Upper lobe of right lung (tissue), 1 donor: ENCODE measurements around the gene PALM3. TPM values are rescaled to one million over a fixed set of nuclear protein-coding genes. Genes with fewer than 3 reads are reported as not detected.
"Not testable (repeated sequence)": the region's sequence is repeated elsewhere in the genome, so short reads cannot be mapped to it uniquely, and the experiment has no call there.

ENCODE experiments used
- ATAC-seq: fragments of 200-7000 bp; cut with Tn5 transposase; one replicate; pipeline ENCODE4 v1.9.1; 2020; ENCODE audit warnings: mild to moderate bottlenecking, moderate library complexity
- DNase-seq: peaks from one replicate; pipeline ENCODE4 v3.0.0-alpha.2; 2020
- H3K27ac ChIP-seq: fragments of 200-600 bp; one replicate; pipeline ENCODE4 v1.8.0; 2022
- H3K27me3 ChIP-seq: fragments of 200-600 bp; one replicate; pipeline ENCODE4 v1.8.0; 2022; ENCODE audit warnings: mild to moderate bottlenecking
- H3K36me3 ChIP-seq: fragments of 200-600 bp; one replicate; pipeline ENCODE4 v1.8.0; 2022
- H3K4me1 ChIP-seq: fragments of 200-600 bp; one replicate; pipeline ENCODE4 v1.8.0; 2022
- H3K4me3 ChIP-seq: fragments of 200-600 bp; one replicate; pipeline ENCODE4 v1.8.0; 2022; ENCODE audit warnings: mild to moderate bottlenecking
- H3K9me3 ChIP-seq: fragments of 200-600 bp; one replicate; pipeline ENCODE4 v1.8.0; 2022
- CTCF ChIP-seq: fragments of 200-600 bp; IDR thresholded peaks from one replicate; pipeline ENCODE4 v1.8.0; 2022; ENCODE audit warnings: antibody characterized with exemption
- intact Hi-C: fragments of 100-400 bp; cut with DNase I; formaldehyde crosslinking; loops from one replicate; pipeline ENCODE4 v1.11.0; 2022
- total RNA-seq: library from RNA; stranded (reverse); fragmentation: NEBNext Ultra II Directional; extraction: Animal tissue kit (Norgen Biotek cat#: 25700); gene quantifications from one replicate; pipeline ENCODE4 v1.2.1, GENCODE V29; 2021
- donor health status: DM: no; HTN: yes; CAD: no; lungs with severe emphysema.

Gene PALM3
- total RNA-seq, 1 donor from 2014 or later = 10.0 TPM

GRCh38 chr19:14050512-14050911 lies 11.4 kb downstream of the PALM3 start:
- intact Hi-C loops = no loop called here
- DNase-seq = no peak
- ATAC-seq = no peak
- Histone ChIP-seq H3K4me1 (no peaks in the 10 kb centered on the region), H3K27ac (no peak overlapping the region), H3K4me3 (no peak overlapping the region), H3K9me3 (no peaks in the 10 kb centered on the region), H3K36me3 (peaks cover 14% of the 10 kb centered on the region), H3K27me3 (no peaks in the 10 kb centered on the region)
- TF ChIP-seq CTCF = no peak

- peak; percentile 92 for TF ChIP-seq CTCF
- peak; percentile 94 for ATAC-seq
- no peak overlapping the region for H3K27ac ChIP-seq
- no peaks in the 10 kb centered on the region for H3K4me1 ChIP-seq
- H3K36me3 ChIP-seq = peaks cover 14% of the 10 kb centered on the region
- intact Hi-C loops = no loop called here
- no peak overlapping the region for H3K4me3 ChIP-seq
- H3K9me3 ChIP-seq = no peaks in the 10 kb centered on the region
- no peaks in the 10 kb centered on the region for H3K27me3 ChIP-seq
- DNase-seq = peak; percentile 83
Measured at GRCh38 chr19:14048443-14049153, 13.3 kb downstream of the PALM3 start.

- H3K27ac ChIP-seq, H3K27me3 ChIP-seq, H3K4me1 ChIP-seq, H3K9me3 ChIP-seq, ATAC-seq, H3K4me3 ChIP-seq, intact Hi-C loops, DNase-seq: not testable (repeated sequence)
- H3K36me3 ChIP-seq = peaks cover 14% of the 10 kb centered on the region
Measured at GRCh38 chr19:14047866-14048265, 14.0 kb downstream of the PALM3 start.

GRCh38 chr19:14042659-14043608 lies 18.9 kb downstream of the PALM3 start:
- DNase-seq, H3K9me3 ChIP-seq, H3K4me1 ChIP-seq, H3K27me3 ChIP-seq, H3K36me3 ChIP-seq, H3K4me3 ChIP-seq, intact Hi-C loops: not testable (repeated sequence)
- peak; percentile 85 for ATAC-seq
- H3K27ac ChIP-seq = peak overlapping the region; percentile 26
- TF ChIP-seq CTCF = peak; percentile 56

- Histone ChIP-seq H3K27me3 (no peaks in the 10 kb centered on the region), H3K4me1 (no peaks in the 10 kb centered on the region), H3K27ac (no peak overlapping the region), H3K9me3 (no peaks in the 10 kb centered on the region), H3K36me3 (no peaks in the 10 kb centered on the region), H3K4me3 (no peak overlapping the region)
- DNase-seq = no peak
- no peak for ATAC-seq
- intact Hi-C loops = no loop called here
- TF ChIP-seq CTCF = no peak
Measured at GRCh38 chr19:14039181-14039580, 22.7 kb downstream of the PALM3 start.

- Histone ChIP-seq H3K36me3 (no peaks in the 10 kb centered on the region), H3K9me3 (no peaks in the 10 kb centered on the region), H3K27ac (no peak overlapping the region), H3K4me3 (no peak overlapping the region), H3K4me1 (peaks cover 8% of the 10 kb centered on the region), H3K27me3 (no peaks in the 10 kb centered on the region)
- DNase-seq (no peak), ATAC-seq (no peak)
- TF ChIP-seq CTCF = no peak
- intact Hi-C loops = no loop called here
Measured at GRCh38 chr19:14035706-14036105, 26.2 kb downstream of the PALM3 start.

- H3K27me3 ChIP-seq, intact Hi-C loops, DNase-seq, H3K36me3 ChIP-seq, H3K4me3 ChIP-seq, H3K27ac ChIP-seq, H3K4me1 ChIP-seq, H3K9me3 ChIP-seq, ATAC-seq: not testable (repeated sequence)
Measured at GRCh38 chr19:14035159-14035558, 26.7 kb downstream of the PALM3 start.
